Central memory CD8-positive, alpha-beta T cell (primary cell): ENCODE results near the gene LARP1.
"Not testable (repeated sequence)": the region's sequence is repeated elsewhere in the genome, so short reads cannot be mapped to it uniquely, and the experiment has no call there.

Source experiments
- ATAC-seq: fragments of 150-1000 bp; cut with Tn5 transposase; replicated peaks from 2 replicates; pipeline ENCODE4 v1.10.0; 2022; ENCODE audit warnings: mild to moderate bottlenecking, moderate FRiP score, moderate number of reproducible peaks; ENCODE audit not compliant: poor library complexity, severe bottlenecking; ENCODE audit errors: extremely low read depth
- DNase-seq, 2 donors: peaks; one replicate each; pipeline ENCODE4 v3.0.0; 2021; ENCODE audit warnings: low spot score in 2 of 2
- H3K27ac Mint-ChIP-seq: one replicate; pipeline ENCODE4 v1.8.0; 2022; ENCODE audit warnings: low read depth, mild to moderate bottlenecking, moderate library complexity, mixed read lengths
- H3K27me3 Mint-ChIP-seq: one replicate; pipeline ENCODE4 v1.8.0; 2022; ENCODE audit warnings: mixed read lengths
- H3K36me3 Mint-ChIP-seq: one replicate; pipeline ENCODE4 v1.8.0; 2022; ENCODE audit warnings: mild to moderate bottlenecking, moderate library complexity, mixed read lengths; ENCODE audit not compliant: insufficient read depth
- H3K4me1 Mint-ChIP-seq: one replicate; pipeline ENCODE4 v1.8.0; 2022; ENCODE audit warnings: mixed read lengths
- H3K4me3 Mint-ChIP-seq: one replicate; pipeline ENCODE4 v1.8.0; 2022; ENCODE audit warnings: mild to moderate bottlenecking, moderate library complexity, mixed read lengths
- H3K9me3 Mint-ChIP-seq: one replicate; pipeline ENCODE4 v1.8.0; 2022; ENCODE audit warnings: mixed read lengths

The LARP1 gene

DNA sequence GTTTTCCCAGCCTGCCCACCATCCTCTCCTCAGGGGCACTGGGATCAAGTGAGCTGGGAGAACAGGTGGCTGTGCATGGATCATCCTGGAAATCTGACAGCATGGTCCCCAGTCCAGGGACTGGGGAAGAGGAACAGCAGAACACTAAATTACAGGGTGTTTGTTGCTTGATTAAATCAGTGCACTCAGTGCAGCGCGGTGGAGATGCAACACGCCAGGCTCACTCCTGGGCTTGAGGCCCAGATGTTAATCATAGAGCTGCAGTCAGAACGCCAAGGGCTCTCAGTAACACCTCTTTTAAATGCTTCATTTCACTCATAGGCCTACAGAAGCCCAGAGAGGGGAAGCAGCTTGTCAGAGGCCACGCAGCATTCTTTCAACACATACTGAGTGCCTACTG, 14.2 kb upstream of the LARP1 start:
- DNase-seq = no peak
- Mint-ChIP-seq H3K27ac (no peak overlapping the region), H3K4me3 (no peak overlapping the region), H3K27me3 (peaks cover 9% of the 10 kb centered on the region), H3K9me3 (no peaks in the 10 kb centered on the region), H3K36me3 (no peaks in the 10 kb centered on the region), H3K4me1 (no peaks in the 10 kb centered on the region)
- ATAC-seq = no peak

DNA sequence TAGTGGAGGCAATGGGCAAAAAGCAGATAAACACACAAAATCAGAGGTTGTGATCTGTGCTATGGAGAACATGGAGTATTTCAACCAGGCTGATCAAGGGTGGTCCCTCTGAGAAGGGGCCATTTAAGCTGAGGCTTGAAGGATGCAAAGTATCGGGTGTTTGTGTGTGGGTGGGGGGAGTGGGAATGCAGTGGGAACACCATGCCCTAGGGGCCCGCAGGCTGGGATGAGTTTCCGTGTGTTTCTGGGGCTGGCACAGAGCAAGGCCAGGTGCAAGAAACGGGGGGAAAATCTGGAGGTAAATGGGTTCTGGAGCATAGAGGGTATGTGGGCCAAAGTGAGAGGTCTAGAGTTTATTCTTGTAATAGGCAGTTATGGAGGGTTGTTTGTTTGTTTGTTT, 13.8 kb upstream of the LARP1 start:
- H3K36me3 Mint-ChIP-seq = no peaks in the 10 kb centered on the region
- ATAC-seq = no peak
- H3K9me3 Mint-ChIP-seq = no peaks in the 10 kb centered on the region
- no peak overlapping the region for H3K4me3 Mint-ChIP-seq
- DNase-seq = no peak
- H3K4me1 Mint-ChIP-seq = no peaks in the 10 kb centered on the region
- H3K27me3 Mint-ChIP-seq = peaks cover 9% of the 10 kb centered on the region
- no peak overlapping the region for H3K27ac Mint-ChIP-seq

DNA sequence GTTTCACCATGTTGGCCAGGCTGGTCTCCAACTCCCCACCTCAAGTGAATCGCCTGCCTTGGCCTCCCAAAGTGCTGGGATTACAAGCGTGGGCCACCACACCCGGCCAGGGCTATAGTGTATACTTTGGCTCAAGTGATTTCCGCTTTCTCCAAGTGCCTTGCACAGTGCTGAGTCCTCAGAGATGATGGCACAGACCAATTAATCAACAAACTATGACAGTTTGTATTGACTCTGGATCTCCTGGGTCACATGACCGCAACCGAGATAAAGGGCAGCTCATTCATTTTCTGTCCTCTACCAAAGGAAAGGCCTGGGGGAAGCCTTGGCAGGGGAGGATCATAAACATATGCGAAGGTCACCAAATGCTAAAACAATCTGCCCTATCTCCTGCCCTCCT, 11.4 kb upstream of the LARP1 start:
- Mint-ChIP-seq H3K4me1 (no peaks in the 10 kb centered on the region), H3K27me3 (no peaks in the 10 kb centered on the region), H3K4me3 (no peak overlapping the region), H3K36me3 (no peaks in the 10 kb centered on the region), H3K27ac (no peak overlapping the region), H3K9me3 (no peaks in the 10 kb centered on the region)
- DNase-seq (no peak), ATAC-seq (no peak)

DNA sequence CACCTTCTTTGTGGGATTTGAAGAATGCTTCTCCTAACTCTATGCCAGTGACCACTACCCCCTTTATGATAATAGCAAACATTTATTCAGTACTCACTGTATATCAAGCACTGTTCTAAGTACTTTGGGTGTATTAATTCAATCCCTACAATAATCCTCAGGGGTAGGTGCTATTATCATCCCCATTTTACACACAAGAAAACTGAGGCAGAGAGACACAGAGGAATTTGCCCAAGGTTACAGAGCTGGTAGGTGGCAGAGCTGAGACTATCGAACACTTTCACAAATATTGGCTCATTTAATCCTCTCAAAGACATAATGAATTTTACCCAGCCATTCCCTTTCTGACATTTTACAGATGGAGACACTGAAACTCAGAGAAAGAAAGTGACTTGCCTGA, 9.8 kb upstream of the LARP1 start:
- no peaks in the 10 kb centered on the region for H3K36me3 Mint-ChIP-seq
- no peak overlapping the region for H3K4me3 Mint-ChIP-seq
- H3K4me1 Mint-ChIP-seq = no peaks in the 10 kb centered on the region

DNA sequence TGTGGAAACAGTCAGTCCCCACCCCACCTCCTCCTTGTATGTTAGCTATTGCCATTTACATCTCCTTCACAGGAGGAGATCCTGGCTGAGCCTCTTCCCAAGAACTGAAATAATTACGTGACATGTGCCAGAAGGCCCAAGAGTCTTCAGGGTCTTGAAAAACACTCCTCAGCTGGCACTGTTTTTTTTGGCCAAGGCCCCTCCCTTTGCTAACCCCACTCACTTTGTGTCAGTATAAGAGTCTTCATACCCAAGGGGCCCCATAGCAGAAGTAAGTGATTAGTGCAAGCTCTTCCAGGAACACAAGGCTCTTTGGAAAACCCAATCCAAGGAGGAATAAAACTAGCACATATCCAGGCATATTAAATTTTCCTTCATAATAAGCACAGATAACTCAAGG, 5.7 kb upstream of the LARP1 start:
- Mint-ChIP-seq H3K27ac (no peak overlapping the region), H3K9me3 (no peaks in the 10 kb centered on the region), H3K4me3 (no peak overlapping the region), H3K27me3 (no peaks in the 10 kb centered on the region), H3K4me1 (peaks cover 14% of the 10 kb centered on the region), H3K36me3 (no peaks in the 10 kb centered on the region)
- no peak for ATAC-seq
- DNase-seq = no peak

More for the DNA sequence above, 9.8 kb upstream of the LARP1 start:
- Mint-ChIP-seq H3K27me3 (no peaks in the 10 kb centered on the region), H3K9me3 (no peaks in the 10 kb centered on the region), H3K27ac (no peak overlapping the region)
- ATAC-seq (no peak), DNase-seq (no peak)

DNA sequence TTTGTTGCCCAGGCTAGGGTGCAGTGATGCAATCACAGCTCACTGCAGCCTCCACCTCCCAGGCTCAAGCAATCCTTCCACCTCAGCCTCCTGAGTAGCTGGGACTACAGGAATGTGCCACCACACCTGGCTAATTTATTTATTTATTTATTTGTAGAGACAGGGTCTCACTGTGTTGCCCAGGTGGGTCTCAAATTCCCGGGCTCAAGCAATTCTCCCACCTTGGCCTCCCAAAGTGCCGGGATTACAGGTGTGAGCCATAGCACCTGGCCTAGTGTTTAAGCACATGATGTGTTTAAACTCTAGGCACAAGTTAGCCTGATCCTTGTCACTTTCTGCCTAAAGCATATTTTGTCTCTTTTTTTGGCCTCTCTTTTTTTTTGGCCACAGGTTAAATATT, 4.5 kb upstream of the LARP1 start:
- DNase-seq, H3K9me3 Mint-ChIP-seq, H3K27ac Mint-ChIP-seq, H3K27me3 Mint-ChIP-seq, H3K4me3 Mint-ChIP-seq, H3K36me3 Mint-ChIP-seq, ATAC-seq: not testable (repeated sequence)
- peaks cover 20% of the 10 kb centered on the region for H3K4me1 Mint-ChIP-seq

DNA sequence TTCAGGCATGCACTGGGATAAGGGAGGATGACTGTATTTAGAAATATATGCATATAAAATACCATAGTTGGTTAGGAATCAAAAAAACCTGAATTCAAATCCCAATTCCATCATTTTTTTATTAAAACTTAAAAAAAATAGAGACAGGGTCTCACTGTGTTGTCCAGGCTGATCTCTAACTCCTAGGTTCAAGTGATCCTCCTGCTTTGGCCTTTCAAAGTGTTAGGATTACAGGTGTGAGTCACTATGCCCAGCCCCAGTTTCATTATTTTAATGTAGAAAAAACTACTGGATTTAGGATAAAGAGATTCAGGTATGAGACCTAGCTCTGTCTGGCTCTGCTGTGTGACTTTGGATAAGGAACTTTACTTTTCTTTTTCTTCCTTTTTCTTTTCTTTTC, 3.3 kb upstream of the LARP1 start:
- Mint-ChIP-seq H3K36me3 (peaks cover 5% of the 10 kb centered on the region), H3K4me3 (no peak overlapping the region), H3K9me3 (no peaks in the 10 kb centered on the region), H3K4me1 (peaks cover 26% of the 10 kb centered on the region), H3K27ac (no peak overlapping the region), H3K27me3 (no peaks in the 10 kb centered on the region)
- ATAC-seq = no peak
- no peak for DNase-seq

DNA sequence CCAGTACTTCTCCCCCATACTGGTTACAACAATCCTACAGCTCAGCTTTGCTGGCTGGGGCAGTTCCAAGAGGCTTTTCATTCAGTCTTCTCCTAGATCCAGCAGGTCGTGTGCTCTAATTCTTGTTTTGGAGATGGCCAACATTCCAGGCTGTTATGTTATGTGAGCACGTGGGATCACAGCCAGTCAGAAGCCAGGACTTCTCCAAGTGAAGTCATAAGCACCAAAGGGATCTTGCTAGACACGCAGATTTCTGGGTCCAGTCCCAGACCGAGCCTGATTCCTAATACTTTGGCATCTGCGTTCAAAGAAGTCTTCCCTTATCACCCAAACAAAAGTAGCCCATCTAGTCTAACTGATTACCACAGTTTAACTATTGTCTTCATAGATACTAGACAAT, 1.4 kb upstream of the LARP1 start:
- ATAC-seq (no peak), DNase-seq (no peak)
- H3K4me3 Mint-ChIP-seq = peak overlapping the region; percentile 95
- H3K9me3 Mint-ChIP-seq = no peaks in the 10 kb centered on the region
- H3K27me3 Mint-ChIP-seq = no peaks in the 10 kb centered on the region
- H3K4me1 Mint-ChIP-seq = peaks cover 43% of the 10 kb centered on the region
- H3K27ac Mint-ChIP-seq = peak overlapping the region; percentile 89
- peaks cover 9% of the 10 kb centered on the region for H3K36me3 Mint-ChIP-seq

DNA sequence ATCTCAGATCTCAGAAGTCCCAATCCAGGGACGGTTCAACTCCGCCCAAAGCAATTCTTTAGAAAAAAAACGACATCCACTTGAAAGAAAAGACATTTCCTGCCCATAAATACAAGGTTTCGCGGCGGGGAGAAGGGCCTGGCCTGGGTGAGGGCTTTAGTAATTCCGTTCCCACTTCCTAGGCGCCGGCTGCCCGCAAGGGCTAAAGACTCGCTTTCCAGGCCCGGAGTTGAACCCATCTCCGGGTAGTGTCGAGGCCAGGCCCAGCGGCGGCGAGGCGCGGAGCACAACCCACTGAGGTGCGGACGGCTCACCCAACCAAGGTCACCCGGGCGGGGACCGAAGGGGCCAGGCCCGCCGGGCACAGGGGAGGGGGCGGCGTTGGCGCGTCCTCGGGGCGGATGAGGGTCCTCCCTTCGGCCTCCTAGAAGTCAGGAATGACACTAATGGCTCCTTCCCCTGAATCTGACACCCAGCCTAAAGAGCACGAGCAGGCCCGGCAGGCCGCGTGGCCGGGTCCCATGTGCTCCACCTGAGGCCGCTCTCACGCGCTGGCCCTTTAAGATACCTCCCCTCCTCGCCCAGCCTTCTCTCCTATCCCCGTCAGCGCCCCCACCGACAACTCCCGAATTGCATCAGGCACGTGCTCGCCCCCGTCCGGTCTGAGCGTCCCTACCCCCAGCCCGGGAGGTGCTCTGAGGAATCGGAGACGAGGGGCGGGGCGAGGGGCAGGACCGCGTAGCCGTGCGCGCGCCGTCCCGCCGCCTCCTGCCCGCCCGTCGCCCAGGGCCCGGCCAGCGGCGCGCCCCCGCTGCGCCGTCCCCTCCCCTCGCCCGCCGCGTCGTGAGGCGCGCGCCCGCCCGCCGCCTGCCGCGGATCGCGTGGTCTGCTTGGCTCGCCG, 467 bp upstream of the LARP1 start:
- no peaks in the 10 kb centered on the region for H3K27me3 Mint-ChIP-seq
- peak overlapping the region; percentile 89 for H3K27ac Mint-ChIP-seq
- H3K4me1 Mint-ChIP-seq = peaks cover 52% of the 10 kb centered on the region
- no peaks in the 10 kb centered on the region for H3K9me3 Mint-ChIP-seq
- ATAC-seq = peak; percentile 93
- H3K36me3 Mint-ChIP-seq = peaks cover 9% of the 10 kb centered on the region
- H3K4me3 Mint-ChIP-seq = peak overlapping the region; percentile 95
- peak; percentile 98 for DNase-seq

DNA sequence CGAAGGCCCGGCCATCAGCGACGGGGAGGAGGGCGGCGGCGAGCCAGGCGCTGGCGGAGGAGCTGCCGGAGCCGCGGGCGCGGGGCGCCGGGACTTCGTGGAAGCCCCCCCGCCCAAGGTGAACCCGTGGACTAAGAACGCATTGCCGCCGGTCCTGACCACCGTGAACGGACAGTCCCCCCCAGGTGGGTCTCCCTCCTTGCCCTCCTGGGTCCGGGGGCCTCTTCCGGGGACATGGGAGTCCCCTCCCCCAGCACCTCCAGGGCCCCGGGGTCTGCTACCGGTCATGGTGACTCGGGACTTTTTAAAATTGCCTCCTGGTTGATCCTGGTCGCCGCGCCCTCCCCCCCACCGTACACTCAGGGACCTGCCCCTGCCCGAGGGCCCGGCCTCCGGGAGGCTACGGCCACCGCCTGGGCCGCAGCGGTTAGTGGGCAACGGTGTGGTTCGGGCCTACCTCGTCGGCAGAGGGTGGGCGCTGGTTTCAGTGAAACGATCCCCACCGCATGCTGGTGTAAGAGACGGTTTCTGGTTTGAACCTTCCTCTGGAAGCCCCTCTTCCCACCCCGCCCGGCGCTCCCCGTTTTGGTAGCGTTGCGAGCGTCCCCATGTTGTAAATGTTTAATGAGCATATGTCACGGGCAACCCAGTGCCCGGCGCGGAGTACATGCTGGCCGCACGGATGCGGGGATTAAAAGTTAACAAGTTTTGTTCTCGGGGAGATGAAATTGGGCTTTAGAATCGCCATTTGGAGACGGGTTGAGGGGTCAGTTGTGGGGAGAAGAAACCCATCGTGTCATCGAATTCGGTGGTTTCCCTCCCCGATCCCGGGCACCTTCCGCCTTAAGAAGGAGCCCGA, 1.1 kb downstream of the LARP1 start:
- peak overlapping the region; percentile 95 for H3K4me3 Mint-ChIP-seq
- ATAC-seq = no peak
- no peaks in the 10 kb centered on the region for H3K27me3 Mint-ChIP-seq

DNA sequence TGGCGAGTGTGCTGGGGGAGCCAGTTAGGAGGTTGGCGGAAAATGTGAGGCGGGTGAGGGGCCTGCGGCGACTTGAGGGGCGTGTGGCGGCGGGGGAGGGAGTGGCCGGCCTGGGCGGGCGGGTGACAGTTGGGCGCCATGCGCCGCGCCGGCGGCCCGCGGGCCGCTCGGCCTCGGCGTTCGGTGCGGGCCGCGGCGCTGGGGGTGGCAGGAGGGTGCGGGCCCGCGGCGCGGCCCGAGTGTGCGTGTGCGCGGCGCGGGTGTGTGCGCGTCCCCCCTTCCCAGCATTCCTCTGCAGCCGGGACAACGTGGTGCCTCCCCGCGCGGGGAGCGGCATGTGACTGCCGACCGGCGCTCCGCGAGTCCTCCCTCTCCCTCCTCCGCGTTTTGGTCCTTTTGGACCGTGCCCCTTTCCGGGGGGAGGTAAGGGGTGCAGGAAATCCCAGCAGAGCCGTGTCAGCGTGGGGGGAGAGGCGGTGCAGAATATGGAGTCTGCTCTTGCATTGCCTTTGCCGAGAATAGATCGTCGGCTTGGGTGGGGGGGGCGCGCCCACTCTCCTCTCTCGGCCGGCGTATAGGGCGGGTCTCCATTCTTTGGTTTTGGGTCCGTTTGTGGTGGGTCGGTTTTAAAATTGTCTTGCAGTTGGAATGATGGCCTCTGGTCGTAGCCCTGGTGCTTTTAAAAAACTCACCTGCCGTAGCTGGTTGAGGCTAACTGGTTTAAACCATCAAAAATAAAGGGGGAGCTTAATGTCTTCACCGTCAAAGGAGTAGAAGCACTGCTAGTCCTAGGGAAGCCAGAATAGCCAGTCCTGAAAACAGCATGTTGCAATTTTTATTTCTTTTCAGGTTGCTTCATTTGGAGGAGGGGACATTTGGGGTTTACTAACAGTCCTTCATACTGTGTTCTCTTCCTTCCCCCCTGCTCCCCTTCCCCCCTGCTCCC, 2.0 kb downstream of the LARP1 start:
- Mint-ChIP-seq H3K27ac (peak overlapping the region; percentile 97), H3K4me1 (peaks cover 70% of the 10 kb centered on the region), H3K4me3 (peak overlapping the region; percentile 95), H3K9me3 (no peaks in the 10 kb centered on the region), H3K27me3 (no peaks in the 10 kb centered on the region), H3K36me3 (peaks cover 9% of the 10 kb centered on the region)
- DNase-seq (no peak), ATAC-seq (no peak)

More for the DNA sequence above, 1.1 kb downstream of the LARP1 start:
- DNase-seq = peak; percentile 18 to 23
- Mint-ChIP-seq H3K4me1 (peaks cover 63% of the 10 kb centered on the region), H3K27ac (peak overlapping the region; percentile 97), H3K36me3 (peaks cover 9% of the 10 kb centered on the region), H3K9me3 (no peaks in the 10 kb centered on the region)

DNA sequence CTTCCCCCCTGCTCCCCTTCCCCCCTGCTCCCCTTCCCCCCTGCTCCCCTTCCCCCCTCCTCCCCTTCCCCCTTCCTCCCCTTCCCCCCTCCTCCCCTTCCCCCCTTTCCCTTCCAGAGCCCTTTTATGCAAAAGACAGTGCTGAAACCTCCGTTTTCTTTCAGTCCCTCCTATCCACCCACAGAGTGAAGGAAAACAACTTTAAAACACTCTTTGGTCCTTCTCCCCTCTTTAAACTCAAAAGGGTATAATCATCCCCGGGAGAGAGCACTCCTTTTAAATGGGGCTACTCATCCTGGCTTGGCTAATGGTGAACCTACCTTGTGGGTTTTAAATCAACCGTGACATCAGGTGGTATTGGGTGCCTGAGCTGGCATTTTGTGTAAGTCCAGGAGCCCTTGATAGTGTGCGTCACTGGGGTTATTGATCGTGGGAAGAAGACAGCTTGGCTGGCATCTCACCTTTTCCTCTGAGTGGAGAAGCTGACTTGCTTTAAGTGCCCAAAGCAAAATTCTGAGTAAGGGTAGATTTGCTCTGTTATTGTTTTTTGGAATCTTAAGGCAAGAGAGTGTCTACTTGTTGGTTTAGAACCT, 2.7 kb downstream of the LARP1 start:
- no peak for DNase-seq
- peaks cover 9% of the 10 kb centered on the region for H3K36me3 Mint-ChIP-seq
- H3K27ac Mint-ChIP-seq = peak overlapping the region; percentile 97
- H3K9me3 Mint-ChIP-seq = no peaks in the 10 kb centered on the region
- peaks cover 75% of the 10 kb centered on the region for H3K4me1 Mint-ChIP-seq
- ATAC-seq = no peak
- H3K4me3 Mint-ChIP-seq = peak overlapping the region; percentile 95
- no peaks in the 10 kb centered on the region for H3K27me3 Mint-ChIP-seq
